GM21723 (cell line): ENCODE measurements around the gene TMEM144.
"Not testable (repeated sequence)": the region's sequence is repeated elsewhere in the genome, so short reads cannot be mapped to it uniquely, and the experiment has no call there.

Experiments used
- ATAC-seq: cut with Tn5 transposase; IDR thresholded peaks from one replicate; pipeline ENCODE4 v1.9.1; 2021; ENCODE audit warnings: mild to moderate bottlenecking, moderate library complexity; ENCODE audit not compliant: unreplicated experiment

Gene TMEM144

GRCh38 chr4:158190718-158191117 is 19.6 kb upstream of the TMEM144 start:
- no peak for ATAC-seq

GRCh38 chr4:158192439-158193158 is 17.7 kb upstream of the TMEM144 start:
- ATAC-seq = no peak

- peak; percentile 67 for ATAC-seq
Observed at GRCh38 chr4:158193171-158193749, 17.0 kb upstream of the TMEM144 start.

GRCh38 chr4:158195297-158195696 is 15.0 kb upstream of the TMEM144 start:
- ATAC-seq = no peak

- no peak for ATAC-seq
Observed at GRCh38 chr4:158197194-158197776, 13.0 kb upstream of the TMEM144 start.

GRCh38 chr4:158200214-158200613 is 10.1 kb upstream of the TMEM144 start:
- no peak for ATAC-seq

GRCh38 chr4:158201322-158201721 is 9.0 kb upstream of the TMEM144 start:
- ATAC-seq = no peak

- ATAC-seq = no peak
Observed at GRCh38 chr4:158201876-158202275, 8.4 kb upstream of the TMEM144 start.

- ATAC-seq = no peak
Observed at GRCh38 chr4:158202481-158202880, 7.8 kb upstream of the TMEM144 start.

- no peak for ATAC-seq
Observed at GRCh38 chr4:158203436-158203835, 6.8 kb upstream of the TMEM144 start.

- ATAC-seq = no peak
Observed at GRCh38 chr4:158203929-158204328, 6.4 kb upstream of the TMEM144 start.

GRCh38 chr4:158208963-158209640 is 1.2 kb upstream of the TMEM144 start:
- peak; percentile 50 for ATAC-seq

- ATAC-seq = no peak
Observed at GRCh38 chr4:158211222-158211621, 936 bp downstream of the TMEM144 start.

- ATAC-seq = no peak
Observed at GRCh38 chr4:158213466-158213865, 3.2 kb downstream of the TMEM144 start.

GRCh38 chr4:158214856-158215255 is 4.6 kb downstream of the TMEM144 start:
- ATAC-seq = no peak

- ATAC-seq = no peak
Observed at GRCh38 chr4:158217763-158218162, 7.5 kb downstream of the TMEM144 start.

GRCh38 chr4:158219623-158220022 is 9.3 kb downstream of the TMEM144 start:
- ATAC-seq = no peak

GRCh38 chr4:158224318-158224717 is 14.0 kb downstream of the TMEM144 start:
- not testable (repeated sequence) for ATAC-seq

- not testable (repeated sequence) for ATAC-seq
Observed at GRCh38 chr4:158224999-158225398, 14.7 kb downstream of the TMEM144 start.

GRCh38 chr4:158227880-158228279 is 17.6 kb downstream of the TMEM144 start:
- not testable (repeated sequence) for ATAC-seq

- not testable (repeated sequence) for ATAC-seq
Observed at GRCh38 chr4:158228399-158228798, 18.1 kb downstream of the TMEM144 start.

- no peak for ATAC-seq
Observed at GRCh38 chr4:158229768-158230167, 19.5 kb downstream of the TMEM144 start.
